Ramos (cell line): ENCODE measurements around the gene ZCCHC17.
"Not testable (repeated sequence)": the region's sequence is repeated elsewhere in the genome, so short reads cannot be mapped to it uniquely, and the experiment has no call there.

Experiments used
- in situ Hi-C: fragments of 300-500 bp; cut with MboI; formaldehyde crosslinking; loops from one replicate; pipeline ENCODE4 v1.14.3; 2022; ENCODE audit warnings: low sequenced_read_pairs; ENCODE audit not compliant: unreplicated experiment

The ZCCHC17 gene, protein sequence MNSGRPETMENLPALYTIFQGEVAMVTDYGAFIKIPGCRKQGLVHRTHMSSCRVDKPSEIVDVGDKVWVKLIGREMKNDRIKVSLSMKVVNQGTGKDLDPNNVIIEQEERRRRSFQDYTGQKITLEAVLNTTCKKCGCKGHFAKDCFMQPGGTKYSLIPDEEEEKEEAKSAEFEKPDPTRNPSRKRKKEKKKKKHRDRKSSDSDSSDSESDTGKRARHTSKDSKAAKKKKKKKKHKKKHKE

DNA sequence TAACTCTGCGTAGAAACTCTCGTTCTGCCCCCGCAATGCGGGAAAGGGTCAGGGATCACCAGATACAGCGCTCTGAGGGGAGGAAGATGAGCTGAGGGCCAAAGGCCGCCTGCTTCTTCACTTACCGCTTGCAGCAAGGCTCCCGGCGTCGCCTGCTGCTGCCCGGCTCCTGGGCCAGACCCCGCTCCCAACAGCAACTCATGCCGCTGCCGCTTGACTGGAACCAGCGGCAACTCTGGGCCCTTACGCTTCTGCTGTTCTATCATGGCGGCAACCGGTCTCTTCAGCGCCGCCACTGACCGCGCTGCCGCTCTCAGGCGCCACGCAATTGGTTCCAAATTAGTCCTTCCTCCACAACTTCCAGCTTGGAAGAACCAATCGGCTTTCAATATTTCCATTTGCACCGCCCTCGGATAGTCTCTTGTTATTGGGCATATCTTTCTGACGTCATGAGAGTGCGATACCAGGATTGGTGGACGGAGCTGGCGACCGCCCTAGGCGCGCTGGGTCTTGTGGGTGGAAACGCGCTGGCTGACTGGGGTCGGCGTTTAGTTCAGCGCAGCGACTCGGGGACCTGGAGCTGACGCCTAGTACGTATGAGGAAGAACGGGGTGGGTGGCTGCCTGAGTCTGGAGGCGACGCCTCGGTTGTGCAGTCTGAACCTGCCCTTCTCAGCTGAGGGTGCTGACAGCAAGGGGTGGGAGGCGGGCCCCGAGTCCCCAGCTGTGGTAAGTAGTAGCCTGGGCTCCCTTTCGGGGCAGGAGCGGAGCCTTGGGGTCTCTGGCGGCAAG, at the start of gene ZCCHC17, which contains the start of gene SNRNP40:
ZCCHC17 (plus strand) TSS at position 547 of the 791 bp plus-strand sequence. CDS start 13,067 bp downstream, outside the sequence.
SNRNP40 (minus strand) TSS at position 303 of the 791 bp plus-strand sequence; CDS start at position 266, 37 bp downstream.
- in situ Hi-C loops: no loop called here

DNA sequence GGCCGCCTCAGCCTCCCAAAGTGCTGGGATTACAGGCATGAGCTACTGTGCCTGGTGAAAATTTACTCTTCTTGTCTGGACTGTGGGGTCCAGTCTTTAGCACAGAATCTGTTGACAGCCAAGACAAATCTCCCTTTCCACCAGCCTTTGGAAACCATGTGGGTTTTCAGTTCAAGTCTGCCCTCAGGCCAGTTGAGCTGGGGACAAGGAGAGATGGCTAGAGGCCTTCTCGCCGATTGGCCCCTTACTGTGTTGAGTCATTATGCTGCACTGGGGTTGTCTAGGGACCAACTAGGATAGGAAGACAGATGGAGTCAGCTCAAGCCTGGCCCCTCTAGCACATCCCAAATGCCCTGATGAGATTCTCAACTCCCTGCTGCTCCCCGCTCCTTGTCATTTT, 48.6 kb upstream of the ZCCHC17 start:
- in situ Hi-C loops: no loop called here

DNA sequence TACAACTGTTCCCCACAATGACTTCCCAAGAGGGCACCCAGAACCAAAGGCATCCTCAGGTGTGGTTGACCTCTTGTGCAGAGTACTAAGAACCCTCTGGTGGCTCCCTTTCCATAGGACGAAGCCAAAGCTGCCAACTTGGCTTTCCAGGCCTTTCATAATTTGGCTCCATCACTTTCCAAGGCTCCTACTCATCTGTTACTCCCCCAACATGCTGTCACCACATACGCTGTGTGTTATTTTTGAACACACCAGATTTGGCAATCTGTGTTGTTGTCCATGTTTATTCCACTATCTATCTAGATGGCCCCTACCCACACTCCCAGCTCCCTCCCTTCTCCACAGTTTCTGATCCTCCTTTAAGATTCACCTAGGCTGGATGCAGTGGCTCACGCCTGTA, 47.0 kb upstream of the ZCCHC17 start:
- in situ Hi-C loops: no loop called here

DNA sequence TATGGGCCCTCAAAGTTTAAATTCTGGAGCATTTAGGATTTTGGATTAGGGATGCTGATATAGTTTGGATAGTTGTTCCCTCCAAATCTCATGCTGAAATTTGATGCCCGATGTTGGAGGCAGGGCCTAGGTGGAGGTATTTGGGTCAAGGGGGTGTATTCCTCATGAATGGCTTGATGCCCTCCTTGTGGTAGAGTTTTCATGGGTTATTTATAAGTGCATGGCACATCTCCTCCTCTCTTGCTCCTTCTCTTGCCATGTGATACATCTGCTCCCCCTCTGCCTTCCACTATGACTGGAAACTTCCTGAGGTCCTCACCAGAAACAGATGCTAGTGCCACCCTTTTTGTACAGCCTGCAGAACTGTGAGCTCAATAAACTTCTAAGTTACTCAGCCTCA, 39.6 kb upstream of the ZCCHC17 start:
- in situ Hi-C loops: no loop called here

DNA sequence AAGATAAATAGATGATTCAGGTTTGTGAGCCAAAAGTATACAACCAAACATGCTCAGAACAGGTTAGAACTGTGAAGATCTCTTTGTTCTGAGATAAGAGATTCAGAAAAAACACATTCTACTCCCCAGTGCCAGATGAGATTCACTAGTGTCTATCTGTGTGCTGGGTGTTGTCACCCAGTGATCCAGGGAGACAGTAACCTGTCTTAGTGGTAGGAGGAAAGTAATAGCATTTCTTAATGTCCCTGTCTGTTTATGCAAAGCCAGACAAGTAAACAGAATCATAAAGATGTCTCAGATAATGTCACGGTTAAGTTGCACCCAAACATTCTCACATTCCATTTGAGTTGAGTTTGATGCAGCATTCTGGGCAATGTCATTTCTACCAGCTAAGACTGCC, 38.3 kb upstream of the ZCCHC17 start:
- in situ Hi-C loops: no loop called here

DNA sequence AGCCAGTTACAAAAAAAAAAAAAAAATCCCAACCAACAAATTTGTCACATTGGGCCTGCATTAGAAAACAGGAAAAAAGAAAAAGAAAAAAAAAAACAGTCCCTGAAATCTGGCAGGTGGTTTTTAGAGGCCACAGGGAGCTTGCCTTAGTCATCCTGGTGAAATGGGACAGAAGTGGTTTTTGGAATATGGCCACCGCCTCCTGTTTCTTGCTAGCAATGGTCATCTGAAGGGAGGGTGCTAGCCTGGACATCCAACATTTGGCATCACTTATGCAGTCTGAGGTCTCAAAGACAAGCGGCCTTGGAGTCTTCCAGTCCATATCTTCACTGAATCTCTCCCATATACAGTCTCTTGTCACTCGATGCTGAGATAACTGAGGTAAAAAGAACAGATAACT, 37.1 kb upstream of the ZCCHC17 start:
- in situ Hi-C loops: no loop called here

DNA sequence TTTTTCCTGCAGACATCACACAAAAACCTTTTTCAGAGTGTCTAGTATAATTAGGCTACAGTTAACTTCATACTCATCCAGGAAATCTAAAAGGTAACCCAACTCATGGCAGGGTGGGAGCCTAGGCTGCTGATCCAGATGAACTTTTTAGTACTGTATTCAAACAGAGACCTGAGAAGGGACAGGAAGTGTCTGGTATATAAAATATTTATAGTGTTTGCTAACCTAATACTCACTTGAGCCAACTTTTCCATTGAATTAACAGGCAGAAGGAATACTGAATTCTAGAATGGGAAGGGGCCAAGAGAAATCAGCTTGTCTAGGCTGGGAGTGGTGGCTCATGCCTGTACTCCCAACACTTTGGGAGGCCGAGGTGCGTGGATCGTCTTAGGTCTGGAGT, 34.9 kb upstream of the ZCCHC17 start:
- in situ Hi-C loops: no loop called here

DNA sequence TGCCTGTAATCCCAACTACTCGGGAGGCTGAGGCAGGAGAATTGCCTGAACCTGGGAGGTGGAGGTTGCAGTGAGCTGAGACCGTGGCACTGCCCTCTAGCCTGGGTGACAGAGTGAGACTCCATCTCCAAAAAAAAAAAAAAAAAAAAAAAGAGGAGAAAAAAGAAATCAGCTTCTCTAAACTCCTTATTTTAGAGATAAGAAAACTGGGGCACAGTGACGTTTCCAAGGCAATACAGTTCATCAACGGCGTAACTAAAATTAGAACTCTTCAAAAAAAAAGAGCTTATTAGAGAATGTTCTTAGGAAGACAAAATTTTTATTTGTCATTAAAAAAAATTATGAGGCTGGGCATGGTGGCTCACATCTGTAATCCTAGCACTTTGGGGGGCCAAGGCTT, 34.4 kb upstream of the ZCCHC17 start:
- in situ Hi-C loops: not testable (repeated sequence)

DNA sequence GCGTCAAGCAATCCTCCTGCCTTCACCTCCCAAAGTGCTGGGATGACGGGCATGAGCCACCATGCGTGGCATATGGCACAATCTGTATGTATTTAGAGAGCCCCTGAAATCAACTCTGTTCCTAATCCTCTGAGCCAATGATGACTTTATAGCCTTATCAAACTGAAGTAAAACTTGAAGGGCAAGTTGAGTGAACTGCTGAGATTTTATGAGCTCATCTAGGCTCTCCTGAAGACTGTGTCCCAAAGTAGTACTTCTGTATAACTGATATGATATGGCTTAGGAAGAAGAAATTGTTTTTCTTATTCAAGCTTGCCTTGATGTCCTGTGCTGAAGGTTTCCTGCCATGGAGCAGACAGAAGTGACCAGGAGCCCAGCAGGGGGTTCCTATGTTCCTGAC, 33.4 kb upstream of the ZCCHC17 start:
- in situ Hi-C loops: no loop called here

DNA sequence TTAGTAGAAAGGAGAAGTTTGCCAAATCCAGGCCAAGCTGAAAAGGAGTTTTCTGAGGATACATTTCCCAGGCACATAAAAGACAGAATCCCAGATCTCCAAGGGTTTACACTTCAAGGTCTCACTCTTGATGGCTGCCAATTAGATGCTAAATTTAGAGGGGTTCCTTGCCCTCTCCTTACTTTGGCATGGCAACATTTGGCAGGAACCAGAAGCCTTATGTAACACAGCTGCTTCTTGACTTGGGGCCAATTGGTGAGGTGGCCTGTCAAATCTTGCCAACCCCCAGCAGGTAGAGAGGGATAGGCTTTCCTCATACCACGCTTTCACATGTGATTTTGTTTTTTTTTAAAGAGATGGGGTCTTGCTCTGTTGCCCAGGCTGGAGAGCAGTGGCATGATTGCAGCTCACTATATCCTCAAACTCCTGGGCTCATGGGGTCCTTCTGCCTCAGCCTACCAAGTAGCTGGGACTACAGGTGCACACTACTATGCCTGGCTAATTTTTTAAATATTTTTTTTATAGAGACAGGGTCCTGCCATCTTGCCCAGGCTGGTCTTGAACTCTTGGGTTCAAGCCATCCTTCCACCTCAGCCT, 31.9 kb upstream of the ZCCHC17 start:
- in situ Hi-C loops: no loop called here

DNA sequence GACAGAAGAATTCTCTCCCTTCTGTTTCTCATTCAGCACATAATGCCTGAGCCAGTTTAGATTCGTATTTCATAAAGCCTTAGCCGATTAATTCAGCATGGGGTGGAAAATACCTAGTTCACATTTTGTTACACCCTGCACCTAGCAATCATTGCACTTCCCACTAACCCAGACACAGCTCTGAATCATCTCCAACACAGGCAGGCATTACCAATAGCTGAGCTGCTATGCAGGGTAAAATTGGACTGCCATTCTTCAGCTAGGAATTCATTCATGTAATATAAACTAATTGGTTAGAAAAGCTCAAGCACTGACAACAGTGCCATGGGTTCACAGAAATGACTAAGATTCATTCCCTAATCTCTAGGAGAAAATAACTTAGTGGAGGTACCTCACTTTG, 30.3 kb upstream of the ZCCHC17 start:
- in situ Hi-C loops: no loop called here

DNA sequence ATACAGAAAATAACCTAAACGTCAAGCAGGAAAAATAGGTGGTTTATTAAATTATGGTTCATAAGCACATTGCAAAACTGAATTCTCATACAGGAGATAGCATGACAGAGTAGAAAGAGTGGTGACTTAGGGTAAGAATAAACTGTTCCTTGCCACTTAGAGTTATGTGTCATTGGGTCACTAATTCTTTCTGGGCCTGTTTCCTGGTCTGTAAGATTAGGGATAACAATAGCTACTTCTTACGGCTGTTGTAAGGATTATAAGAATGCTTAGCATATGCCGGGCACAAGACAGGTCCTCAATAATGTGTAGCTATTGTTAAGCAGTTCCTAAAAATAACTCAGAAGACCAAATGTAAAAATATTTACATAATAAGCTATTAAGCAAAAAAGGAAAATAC, 24.5 kb upstream of the ZCCHC17 start:
- in situ Hi-C loops: no loop called here

DNA sequence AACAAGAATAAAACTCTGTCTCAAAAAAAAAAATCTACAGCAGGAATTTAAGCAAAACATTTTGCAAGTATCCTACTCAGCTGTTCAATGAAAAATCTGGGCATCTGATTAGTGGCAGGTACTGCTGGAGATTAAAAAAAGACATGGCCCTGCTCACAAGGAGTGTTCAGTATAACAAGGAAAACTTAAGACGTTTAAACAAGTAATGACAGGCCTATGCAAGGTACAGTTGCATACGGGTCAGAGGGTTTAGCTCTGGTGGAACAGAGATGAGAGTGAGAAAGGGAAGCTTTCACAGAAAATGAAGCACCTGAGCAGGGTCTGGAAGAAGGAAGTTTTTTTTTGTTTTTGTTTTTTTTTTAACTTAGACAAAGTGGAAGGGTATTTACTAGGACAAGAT, 23.2 kb upstream of the ZCCHC17 start:
- in situ Hi-C loops: no loop called here

DNA sequence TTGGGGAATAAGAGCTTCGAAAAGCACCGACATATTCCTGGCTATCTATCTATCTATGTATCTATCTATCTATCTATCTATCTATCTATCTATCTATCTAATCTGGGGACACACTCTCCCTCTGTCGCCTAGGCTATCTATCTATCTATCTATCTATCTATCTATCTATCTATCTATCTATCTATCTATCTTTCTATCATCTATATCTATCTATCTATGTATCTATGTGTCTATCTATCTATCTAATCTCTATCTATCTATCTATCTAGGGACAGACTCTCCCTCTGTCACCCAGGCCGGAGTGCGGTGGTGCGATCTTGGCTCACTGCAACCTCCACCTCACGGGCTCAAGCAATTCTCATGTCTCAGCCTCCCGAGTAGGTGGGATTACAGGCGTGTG, 14.4 kb upstream of the ZCCHC17 start:
- in situ Hi-C loops: not testable (repeated sequence)

DNA sequence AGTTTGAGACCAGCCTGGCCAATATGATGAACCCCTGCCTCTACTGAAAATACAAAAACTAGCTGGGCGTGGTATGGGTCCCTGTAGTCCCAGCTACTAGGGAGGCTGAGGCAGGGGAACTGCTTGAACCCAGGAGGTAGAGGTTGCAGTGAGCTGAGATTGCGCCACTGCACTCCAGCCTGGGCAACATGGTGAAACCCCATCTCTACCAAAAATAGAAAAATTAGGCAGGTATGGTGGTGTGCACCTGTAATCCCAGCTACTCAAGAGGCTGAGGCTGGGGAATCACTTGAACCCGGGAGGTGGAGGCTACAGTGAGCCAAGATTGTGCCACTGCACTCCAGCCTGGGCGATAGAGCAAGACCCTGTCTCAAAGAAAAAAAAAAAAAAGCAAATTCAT, 9.0 kb upstream of the ZCCHC17 start:
- in situ Hi-C loops: not testable (repeated sequence)

DNA sequence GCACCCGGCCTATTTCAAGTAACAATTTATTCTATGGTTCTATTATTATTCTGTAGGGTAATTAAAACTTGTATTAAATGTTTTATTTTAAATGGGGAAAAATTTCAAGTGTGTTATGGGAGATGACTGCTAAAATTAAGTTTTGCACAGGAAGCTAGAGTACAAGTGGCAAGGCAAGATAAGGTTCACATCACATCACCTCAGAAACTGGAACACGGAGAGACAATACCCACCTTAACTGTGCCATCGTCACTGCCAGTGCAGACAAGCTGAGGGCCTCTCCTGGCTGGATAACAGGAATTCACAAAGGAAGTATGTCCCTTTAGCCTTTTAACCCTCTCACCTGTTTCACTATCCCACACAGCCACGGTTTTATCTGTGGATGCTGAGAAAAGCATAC, 7.8 kb upstream of the ZCCHC17 start:
- in situ Hi-C loops: no loop called here

DNA sequence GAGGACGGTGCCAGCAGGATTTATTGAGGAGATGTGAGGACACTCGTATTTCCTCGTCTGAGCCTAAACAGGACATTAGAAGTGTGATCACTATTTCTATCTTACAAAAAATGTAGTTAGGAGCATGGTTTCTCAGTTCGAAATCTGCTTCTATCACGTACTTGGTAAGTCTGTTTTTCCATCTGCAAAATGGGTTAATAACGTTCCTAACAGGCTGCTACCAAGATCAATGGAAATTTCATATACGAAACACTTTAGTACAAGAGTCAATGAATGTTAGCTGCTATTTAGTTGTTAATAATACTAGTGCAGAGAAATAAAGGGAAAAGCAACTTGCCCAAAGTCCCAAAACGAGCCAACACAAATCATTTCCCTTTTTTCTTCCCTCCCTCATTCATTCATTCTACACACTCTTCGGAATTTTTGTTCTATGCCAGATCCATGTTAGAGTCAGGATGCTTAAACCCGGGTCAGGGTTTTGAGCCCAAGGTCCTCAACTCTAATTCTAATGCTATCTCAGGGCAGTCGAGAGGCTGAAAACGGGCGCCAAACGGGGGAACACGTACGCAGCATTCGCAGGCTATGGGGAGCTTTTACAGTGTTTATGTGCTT, 852 bp upstream of the ZCCHC17 start:
- in situ Hi-C loops: no loop called here

DNA sequence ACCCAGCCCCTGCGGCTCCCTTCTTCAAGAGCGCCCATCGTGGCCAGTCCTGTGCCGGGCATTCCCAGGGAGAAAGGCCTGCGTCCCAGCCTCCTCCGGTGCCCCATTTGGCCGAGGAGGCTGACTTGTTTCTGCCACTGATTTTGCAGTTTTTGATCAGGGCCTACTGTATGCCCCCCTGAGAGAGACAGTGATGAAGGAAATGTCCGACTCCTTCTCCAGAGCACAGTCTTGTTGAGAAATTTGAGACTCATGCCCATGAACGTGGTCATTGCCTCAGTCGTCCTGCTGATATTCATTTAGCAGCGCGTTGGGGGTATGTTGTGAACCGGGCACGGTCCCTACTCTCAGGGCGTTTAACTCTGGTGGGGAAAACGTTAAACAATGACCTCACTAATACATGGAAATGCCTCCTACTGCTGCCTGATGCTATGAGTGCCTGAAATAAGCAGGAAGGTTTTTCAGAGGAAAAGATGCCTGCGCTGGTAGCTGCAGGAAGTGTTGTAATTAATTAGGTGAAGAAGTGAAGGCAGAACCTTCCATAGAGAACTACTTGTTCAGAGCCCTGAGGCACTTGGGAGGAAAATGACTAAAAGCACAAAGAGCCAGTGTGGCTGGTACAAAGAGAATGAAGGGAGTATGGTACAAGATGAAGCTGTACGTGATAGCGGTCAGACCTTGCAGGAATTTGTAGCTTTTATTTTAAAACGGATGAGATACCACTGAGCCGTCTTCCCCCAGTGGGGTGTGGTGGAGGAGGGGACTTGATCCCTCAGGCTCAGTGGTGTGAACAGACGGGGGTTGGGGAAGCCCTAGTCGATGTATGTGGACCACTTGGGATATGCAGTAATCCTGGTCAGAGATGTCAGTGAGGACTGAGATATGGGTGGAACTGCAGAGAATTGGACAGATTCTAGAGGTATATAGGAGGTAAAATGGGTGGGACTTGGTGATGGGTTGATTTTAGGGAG, 730 bp downstream of the ZCCHC17 start:
- in situ Hi-C loops: no loop called here

DNA sequence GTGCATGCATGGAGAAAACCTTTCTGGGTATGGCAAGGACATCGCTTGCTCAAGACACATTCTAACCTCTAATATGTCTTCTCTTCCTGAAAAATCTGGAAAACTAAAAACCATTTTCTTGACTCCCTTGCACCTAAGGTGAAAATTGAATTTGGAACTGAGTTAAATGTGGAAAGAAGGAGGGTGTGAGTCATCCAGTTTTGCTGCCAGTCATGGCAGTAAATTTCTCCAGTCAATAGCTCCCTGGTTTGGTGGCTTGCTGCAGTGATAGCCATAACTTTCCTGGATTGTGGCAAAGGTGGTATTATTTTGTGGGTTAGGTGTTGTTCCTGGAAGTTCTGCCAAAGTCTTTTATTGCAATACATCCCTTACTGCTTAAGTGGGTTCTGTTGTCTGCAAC, 2.5 kb downstream of the ZCCHC17 start:
- in situ Hi-C loops: no loop called here

DNA sequence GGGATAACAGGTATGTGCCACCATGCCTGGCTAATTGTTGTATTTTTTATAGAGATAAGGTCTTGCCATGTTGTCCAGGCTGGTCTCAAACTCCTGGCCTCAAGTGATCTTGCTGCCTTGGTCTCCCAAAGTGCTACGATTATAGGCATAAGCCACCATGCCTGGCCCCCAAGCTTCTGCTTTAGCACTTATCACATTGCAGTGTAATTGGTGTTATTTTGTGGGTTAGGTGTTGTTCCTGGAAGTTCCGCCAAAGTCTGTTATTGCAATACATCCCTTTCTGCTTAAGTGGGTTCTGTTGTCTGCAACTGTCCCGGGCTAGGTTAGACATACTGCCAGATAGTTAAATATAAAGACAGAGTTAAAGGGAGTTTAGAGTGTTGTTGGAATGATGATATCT, 3.4 kb downstream of the ZCCHC17 start:
- in situ Hi-C loops: no loop called here
